WI38 (cell line): ENCODE results near the gene FRMD4A.
"Not testable (repeated sequence)": the region's sequence is repeated elsewhere in the genome, so short reads cannot be mapped to it uniquely, and the experiment has no call there.

Experiments
- H3K4me3 ChIP-seq: 2 replicates; pipeline ENCODE4 v1.5.1; 2011; ENCODE audit warnings: low read depth, mild to moderate bottlenecking, control low read depth, low read length
- TF ChIP-seq, protein P1 (sequence below): IDR thresholded peaks from 2 replicates; pipeline ENCODE4 v1.5.1; 2012; ENCODE audit warnings: low read depth, mild to moderate bottlenecking, control low read depth, low read length

The FRMD4A gene

DNA sequence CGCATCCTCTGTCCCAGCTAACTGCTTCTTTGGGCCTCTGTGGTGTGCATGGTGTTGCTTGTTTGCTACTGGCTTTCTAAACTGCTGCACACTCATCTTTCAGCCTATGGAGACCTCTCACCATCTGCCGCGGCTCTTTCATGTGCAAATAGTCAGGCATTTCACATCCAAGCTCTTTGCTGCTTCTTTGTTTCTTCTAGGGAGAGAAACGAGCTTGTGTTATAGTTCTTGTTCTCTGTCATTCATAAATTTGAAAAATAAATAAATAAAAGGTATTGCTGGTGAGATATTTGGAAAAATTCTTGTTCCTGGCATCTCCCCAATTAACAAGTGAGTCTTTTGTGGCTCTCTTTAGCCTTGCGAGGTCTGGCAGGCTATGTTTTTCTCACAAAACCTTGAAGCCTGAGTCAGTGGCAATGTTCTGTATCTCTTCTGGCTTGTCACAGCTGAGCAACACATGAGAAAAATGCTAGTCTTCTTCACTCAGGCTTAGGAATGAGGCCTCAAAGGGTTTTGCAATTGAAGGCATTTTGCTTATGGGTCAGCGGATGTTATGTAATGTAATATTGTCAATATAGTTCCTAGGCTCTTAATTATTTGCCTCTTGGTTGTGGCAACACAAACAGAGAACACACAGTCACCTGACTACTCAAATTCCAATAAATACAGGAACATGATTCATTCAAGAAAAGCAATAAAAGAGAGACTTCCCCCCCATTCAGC, 274.0 kb downstream of the FRMD4A start:
- TF ChIP-seq, protein P1, sequence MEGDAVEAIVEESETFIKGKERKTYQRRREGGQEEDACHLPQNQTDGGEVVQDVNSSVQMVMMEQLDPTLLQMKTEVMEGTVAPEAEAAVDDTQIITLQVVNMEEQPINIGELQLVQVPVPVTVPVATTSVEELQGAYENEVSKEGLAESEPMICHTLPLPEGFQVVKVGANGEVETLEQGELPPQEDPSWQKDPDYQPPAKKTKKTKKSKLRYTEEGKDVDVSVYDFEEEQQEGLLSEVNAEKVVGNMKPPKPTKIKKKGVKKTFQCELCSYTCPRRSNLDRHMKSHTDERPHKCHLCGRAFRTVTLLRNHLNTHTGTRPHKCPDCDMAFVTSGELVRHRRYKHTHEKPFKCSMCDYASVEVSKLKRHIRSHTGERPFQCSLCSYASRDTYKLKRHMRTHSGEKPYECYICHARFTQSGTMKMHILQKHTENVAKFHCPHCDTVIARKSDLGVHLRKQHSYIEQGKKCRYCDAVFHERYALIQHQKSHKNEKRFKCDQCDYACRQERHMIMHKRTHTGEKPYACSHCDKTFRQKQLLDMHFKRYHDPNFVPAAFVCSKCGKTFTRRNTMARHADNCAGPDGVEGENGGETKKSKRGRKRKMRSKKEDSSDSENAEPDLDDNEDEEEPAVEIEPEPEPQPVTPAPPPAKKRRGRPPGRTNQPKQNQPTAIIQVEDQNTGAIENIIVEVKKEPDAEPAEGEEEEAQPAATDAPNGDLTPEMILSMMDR, result no peak
- no peak overlapping the region for H3K4me3 ChIP-seq

DNA sequence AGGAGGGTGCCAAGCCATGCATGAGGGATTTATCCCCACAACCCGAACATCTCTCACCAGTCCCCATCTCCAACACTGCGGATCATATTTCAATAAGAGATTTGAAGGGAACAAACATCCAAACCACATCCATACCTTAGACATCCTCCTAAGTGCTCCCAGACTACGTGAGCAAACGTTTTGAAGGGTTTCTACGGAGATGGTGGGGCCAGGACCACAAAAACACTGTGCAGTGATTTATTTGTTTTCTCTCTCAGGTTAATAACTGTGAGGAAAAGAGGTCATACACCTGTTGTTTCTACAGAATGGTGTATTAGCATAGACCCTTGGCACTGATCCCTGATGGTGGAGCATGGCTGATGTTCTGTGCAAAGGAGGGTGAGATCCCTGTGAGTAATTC, 277.8 kb downstream of the FRMD4A start:
- H3K4me3 ChIP-seq, result no peak overlapping the region
- TF ChIP-seq, protein P1, result no peak

DNA sequence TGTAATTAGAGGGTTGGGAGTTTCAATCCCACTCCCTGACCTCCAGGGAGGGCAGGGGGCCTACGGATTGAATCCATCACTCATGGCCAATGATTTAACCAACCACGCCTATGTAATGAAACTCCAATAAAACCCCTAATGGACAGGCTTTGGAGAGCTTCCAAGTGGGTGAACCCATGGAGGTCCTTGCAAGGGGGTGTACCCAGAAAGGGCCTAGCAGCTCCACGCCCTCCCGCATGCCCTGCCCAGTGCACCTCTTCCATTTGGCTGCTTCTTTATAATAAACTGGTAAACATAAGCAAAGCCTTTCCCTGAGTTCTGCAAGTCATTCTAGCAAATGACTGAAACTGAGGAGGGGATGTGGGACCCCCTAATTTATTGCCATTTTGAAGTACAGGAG, 280.1 kb downstream of the FRMD4A start:
- TF ChIP-seq, protein P1, result no peak
- no peak overlapping the region for H3K4me3 ChIP-seq

DNA sequence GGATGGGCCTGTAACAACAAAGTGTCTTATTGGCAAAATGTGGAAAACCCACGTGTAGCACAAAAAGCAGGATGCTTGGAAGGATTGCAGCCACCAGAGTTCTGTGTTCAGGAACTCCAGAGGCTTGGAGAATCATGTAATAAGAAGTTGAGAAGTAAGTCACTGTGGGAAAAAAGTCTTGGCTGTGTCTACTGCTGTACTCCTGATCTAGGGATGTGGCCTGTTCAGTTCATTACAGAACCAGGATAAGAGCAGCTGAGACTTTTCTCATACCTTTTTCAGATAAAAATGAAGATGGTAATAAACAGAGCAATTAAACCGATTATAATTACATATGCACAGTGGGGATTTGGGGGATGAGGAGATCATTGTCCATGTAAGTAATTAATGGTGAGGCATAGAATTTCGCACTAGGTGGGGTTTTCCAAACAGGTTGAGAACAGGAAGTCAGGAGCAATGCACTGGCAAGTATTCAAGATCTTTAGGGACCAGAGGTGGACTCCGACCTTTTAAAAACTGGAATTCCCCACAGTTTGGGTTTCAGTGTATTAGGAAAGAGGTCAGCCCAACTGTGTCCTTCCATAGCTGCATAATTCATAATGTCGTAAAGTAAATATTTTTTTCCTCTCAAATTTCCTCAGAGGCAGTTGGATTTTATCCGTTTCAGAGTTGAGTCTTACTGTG, 281.7 kb downstream of the FRMD4A start:
- no peak overlapping the region for H3K4me3 ChIP-seq

DNA sequence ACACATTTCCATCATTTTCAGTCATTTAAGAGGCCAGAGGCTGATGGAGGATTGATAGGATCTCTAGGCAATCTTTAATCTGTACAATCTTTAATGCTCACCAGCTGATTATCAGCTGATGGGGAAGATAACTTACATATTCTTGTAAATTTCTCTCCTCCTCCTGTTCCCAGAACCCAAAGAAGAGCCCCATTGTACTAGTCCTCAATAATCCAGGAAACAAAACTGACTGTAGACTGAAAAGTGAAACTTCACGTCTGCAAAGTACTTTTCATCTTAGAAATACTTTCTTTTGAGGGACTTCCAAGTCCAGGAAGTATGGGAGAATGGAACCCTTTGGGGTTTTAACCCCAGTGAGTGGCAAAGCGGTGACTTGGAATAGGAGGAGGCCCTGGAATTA, 283.3 kb downstream of the FRMD4A start:
- TF ChIP-seq, protein P1, result no peak
- H3K4me3 ChIP-seq, result no peak overlapping the region

More for the DNA sequence above, 281.7 kb downstream of the FRMD4A start:
- TF ChIP-seq, protein P1, result no peak

DNA sequence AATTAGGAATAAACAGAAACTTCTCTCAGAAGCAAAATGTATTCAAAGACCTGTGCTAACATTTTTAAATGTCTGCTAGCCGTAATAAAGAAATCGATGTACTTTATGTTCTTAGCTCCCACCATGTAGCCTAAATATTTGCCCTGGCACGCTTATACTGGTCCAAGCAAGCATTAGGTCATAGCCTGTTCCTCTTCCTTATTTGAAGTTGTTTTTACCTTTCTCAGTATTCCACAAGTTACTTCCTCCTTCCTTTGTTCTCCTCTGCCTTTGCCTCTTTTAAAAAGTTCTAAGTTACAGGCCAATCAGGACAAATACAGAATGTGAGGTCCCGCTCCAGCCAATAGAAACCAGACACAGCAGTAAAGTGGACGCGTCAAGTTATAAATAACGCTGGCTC, 288.7 kb downstream of the FRMD4A start:
- not testable (repeated sequence) for H3K4me3 ChIP-seq

DNA sequence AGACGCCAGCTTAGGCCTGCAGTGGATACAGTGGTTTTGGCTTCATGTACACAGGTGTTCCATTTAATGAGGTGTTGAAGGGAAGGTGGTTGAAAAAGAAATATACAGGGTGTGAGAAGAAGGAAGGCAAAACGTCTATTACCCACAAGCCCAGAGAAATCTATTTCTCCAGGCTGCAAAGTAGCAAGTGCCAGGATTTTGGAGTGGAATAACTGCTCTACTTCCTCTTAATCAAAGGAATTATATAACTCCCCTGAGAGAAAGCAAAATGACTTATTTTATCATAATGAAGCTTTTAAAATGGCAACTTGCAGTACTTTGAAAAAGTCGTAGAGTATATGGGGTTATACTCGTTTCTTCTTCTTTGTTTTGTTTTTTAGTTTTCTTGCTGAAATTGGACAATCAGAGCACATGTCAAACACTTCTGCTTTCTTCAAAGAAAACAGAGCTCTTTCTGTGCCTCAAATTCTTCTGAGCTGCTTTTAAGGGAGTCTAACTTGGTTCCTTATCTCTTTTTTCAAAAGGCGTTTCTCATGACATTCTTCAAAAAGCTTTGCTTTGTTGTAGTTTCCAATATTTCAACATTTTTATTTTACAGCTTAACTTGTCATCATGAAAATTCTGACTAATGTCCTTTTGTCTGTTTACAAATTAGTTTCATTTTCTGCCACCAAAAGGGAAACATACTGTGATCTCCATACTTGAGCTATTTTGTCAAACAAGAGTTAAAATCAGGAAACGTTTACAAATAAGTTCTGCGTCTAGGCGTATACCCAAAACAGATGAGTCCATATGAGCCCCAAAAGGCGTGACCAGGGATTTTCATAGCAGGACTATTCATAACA, 289.7 kb downstream of the FRMD4A start:
- no peak overlapping the region for H3K4me3 ChIP-seq
- TF ChIP-seq, protein P1, result no peak
